ENCODE data around the gene AURKAIP1. TPM values are rescaled to one million over a fixed set of nuclear protein-coding genes. Genes with fewer than 3 reads are reported as not detected.

Gene AURKAIP1
- total and polyA plus RNA-seq, 2 of the 13 experiments (the other 11 are each of a cell fraction or from before 2014, with no cell fraction given) = 69.5 to 175 TPM

GRCh38 chr1:1334835-1335234 is 40.2 kb downstream of the AURKAIP1 start (continued):
- TF ChIP-seq GMEB2 (CRISPR knock-in tag; IDR thresholded peaks at IDR 0.05; ENCODE audit: low read depth) (no peak), KDM5A (IDR thresholded peaks at IDR 0.05; ENCODE audit: borderline replicate concordance, low read length) (no peak), NONO (IDR thresholded peaks at IDR 0.05) (no peak), NONO (CRISPR knock-in tag; conservative IDR thresholded peaks at IDR 0.05) (no peak), PAWR (CRISPR knock-in tag; IDR thresholded peaks at IDR 0.05; ENCODE audit: borderline replicate concordance) (no peak), SMAD3 (CRISPR knock-in tag; IDR thresholded peaks at IDR 0.05) (peak; percentile 65; the same call in 1 of the 2 replicates), RBFOX2 (IDR thresholded peaks at IDR 0.05; ENCODE audit: low read depth, low read length) (no peak; the same call in none of the 2 replicates), ASH2L (IDR thresholded peaks at IDR 0.05; ENCODE audit: insufficient read length, low read depth, low read length) (no peak), ZNF841 (CRISPR knock-in tag; IDR thresholded peaks at IDR 0.05; ENCODE audit: borderline replicate concordance) (no peak), DZIP1 (CRISPR knock-in tag; IDR thresholded peaks at IDR 0.05) (no peak), ZNF644 (CRISPR knock-in tag; IDR thresholded peaks at IDR 0.05; ENCODE audit: low read depth) (no peak), MXD3 (CRISPR knock-in tag; IDR thresholded peaks at IDR 0.05) (peak; percentile 80; the same call in 1 of the 2 replicates), ZBTB43 (CRISPR knock-in tag; conservative IDR thresholded peaks at IDR 0.05) (peak; percentile 47; the same call in 1 of the 2 replicates), ATF2 (CRISPR knock-in tag; IDR thresholded peaks at IDR 0.05) (no peak), SOX6 (IDR thresholded peaks at IDR 0.05) (no peak), SOX6 (CRISPR knock-in tag; IDR thresholded peaks at IDR 0.05) (no peak), WIZ (CRISPR knock-in tag; IDR thresholded peaks at IDR 0.05) (no peak; the same call in 1 of the 2 replicates), ZNF652 (CRISPR knock-in tag; IDR thresholded peaks at IDR 0.05; ENCODE audit: borderline replicate concordance, low read depth) (no peak), HCFC1 (IDR thresholded peaks at IDR 0.05; ENCODE audit: low read depth, low read length) (no peak), ELF1 (CRISPR knock-in tag; IDR thresholded peaks at IDR 0.05) (no peak), ZNF557 (CRISPR knock-in tag; IDR thresholded peaks at IDR 0.05) (no peak), ZNF260 (CRISPR knock-in tag; IDR thresholded peaks at IDR 0.05; ENCODE audit: borderline replicate concordance, low read depth) (no peak)
